HepG2 (cell line): ENCODE data around the gene CUL9. TPM values are rescaled to one million over a fixed set of nuclear protein-coding genes. Genes with fewer than 3 reads are reported as not detected.

Experiments
- ATAD3A ChIP-seq: sonication (generic); formaldehyde crosslinking; IDR thresholded peaks from 2 replicates; pipeline ENCODE4 v1.4.0; 2020; ENCODE audit warnings: missing genetic modification reagents
- FOXO1 ChIP-seq: sonication (generic); formaldehyde crosslinking; IDR thresholded peaks from 2 replicates; pipeline ENCODE4 v1.4.0; 2020; ENCODE audit warnings: missing genetic modification reagents
- FOXP1 ChIP-seq, 2 experiments: fragments of 450-650 bp in 1 of 2; IDR thresholded peaks; 2 replicates each; pipeline ENCODE4 v1.6.1; 2017 to 2018; ENCODE audit warnings: antibody characterized with exemption in 1 of 2
- GPN1 ChIP-seq: sonication (generic); formaldehyde crosslinking; IDR thresholded peaks from 2 replicates; pipeline ENCODE4 v1.5.1; 2020; ENCODE audit warnings: missing genetic modification reagents, borderline replicate concordance
- HNRNPH1 ChIP-seq: fragments of 200-400 bp; formaldehyde crosslinking; optimal IDR thresholded peaks from 2 replicates; pipeline ENCODE3; 2017; ENCODE audit warnings: mild to moderate bottlenecking, low read depth, low read length
- KLF13 ChIP-seq: sonication (generic); formaldehyde crosslinking; IDR thresholded peaks from 2 replicates; pipeline ENCODE4 v1.4.0; 2020; ENCODE audit warnings: mild to moderate bottlenecking, missing genetic modification reagents
- KLF16 ChIP-seq, 2 experiments: sonication (generic) in 1 of 2; formaldehyde crosslinking in 1 of 2; IDR thresholded peaks; 2 replicates each; pipeline versions ENCODE4 v1.6.1 to v1.8.0; 2016 to 2023; ENCODE audit warnings: missing genetic modification reagents in 2 of 2, missing compliant biosample characterization in 1 of 2
- LCORL ChIP-seq, 2 experiments: fragments of 450-650 bp in 1 of 2; sonication (generic) in 1 of 2; formaldehyde crosslinking in 1 of 2; IDR thresholded peaks; 2 replicates each; pipeline versions ENCODE4 v1.5.0 to v1.6.1; 2017 to 2020; ENCODE audit warnings: antibody characterized with exemption in 1 of 2, missing genetic modification reagents in 1 of 2
- MBD4 ChIP-seq: IDR thresholded peaks from 2 replicates; pipeline ENCODE4 v1.6.1; 2012; ENCODE audit warnings: low read length, inconsistent platforms, borderline replicate concordance
- MIER3 ChIP-seq: IDR thresholded peaks from 2 replicates; pipeline ENCODE4 v1.6.1; 2016; ENCODE audit warnings: missing compliant biosample characterization, borderline replicate concordance
- NCOR1 ChIP-seq: fragments of 200-600 bp; sonication (generic); IDR thresholded peaks from 2 replicates; pipeline ENCODE4 v1.7.0; 2017; ENCODE audit warnings: antibody characterized with exemption, low read length, borderline replicate concordance
- PRMT3 ChIP-seq: sonication (generic); formaldehyde crosslinking; IDR thresholded peaks from 2 replicates; pipeline ENCODE4 v1.8.1; 2022; ENCODE audit warnings: low read depth, mild to moderate bottlenecking, moderate library complexity, missing genetic modification reagents, borderline replicate concordance
- SIN3A ChIP-seq: IDR thresholded peaks from 2 replicates; pipeline ENCODE4 v1.6.1; 2011; ENCODE audit warnings: low read depth, mild to moderate bottlenecking, control low read depth, low read length, borderline replicate concordance
- SIX4 ChIP-seq: sonication (generic); formaldehyde crosslinking; IDR thresholded peaks from 2 replicates; pipeline ENCODE4 v1.4.0; 2020; ENCODE audit warnings: missing genetic modification reagents
- TBP ChIP-seq: sonication (generic); formaldehyde crosslinking; IDR thresholded peaks from 2 replicates; pipeline ENCODE4 v1.5.0; 2020; ENCODE audit warnings: missing genetic modification reagents
- ZNF33A ChIP-seq: sonication (generic); formaldehyde crosslinking; IDR thresholded peaks from 2 replicates; pipeline ENCODE4 v1.5.1; 2020; ENCODE audit warnings: missing genetic modification reagents, mild to moderate bottlenecking, moderate library complexity, borderline replicate concordance
- ZNF367 ChIP-seq: sonication (generic); formaldehyde crosslinking; IDR thresholded peaks from 2 replicates; pipeline ENCODE4 v1.4.0; 2020; ENCODE audit warnings: missing genetic modification reagents, borderline replicate concordance
- ZNF7 ChIP-seq: IDR thresholded peaks from 2 replicates; pipeline ENCODE4 v1.6.1; 2016; ENCODE audit warnings: missing biosample characterization, missing genetic modification reagents
- polyA plus RNA-seq, 8 experiments: library from polyadenylated mRNA; depleted of rRNA in 3 of 8; stranded (reverse) in 7 of 8; unstranded in 1 of 8; fragments of >200 nt; fragmentation: Illumina TruSeq in 4 of 8; extraction: Trizol in 4 of 8; gene quantifications; 2 replicates each; pipeline versions ENCODE4 v1.2.1 to v1.2.3, GENCODE V29; 2011 to 2016; ENCODE audit warnings: low read depth in 4 of 8, missing spikeins in 1 of 8, mixed read lengths in 1 of 8; ENCODE audit not compliant: insufficient read depth in 1 of 8
- total RNA-seq, 5 experiments: library from RNA; depleted of rRNA; stranded (reverse); fragments of >200 nt; fragmentation: Illumina TruSeq; extraction: Trizol; gene quantifications; 2 replicates each; pipeline ENCODE4 v1.2.3, GENCODE V29; 2016; ENCODE audit warnings: low read depth in 1 of 5
- TF ChIP-seq, protein P1 (sequence below): sonication (generic); formaldehyde crosslinking; IDR thresholded peaks from 2 replicates; pipeline ENCODE4 v1.5.1; 2020; ENCODE audit warnings: missing genetic modification reagents, mild to moderate bottlenecking, borderline replicate concordance
- TF ChIP-seq, protein P2 (sequence below): sonication (generic); formaldehyde crosslinking; IDR thresholded peaks from 2 replicates; pipeline ENCODE4 v1.4.0; 2020; ENCODE audit warnings: missing genetic modification reagents
- TF ChIP-seq, protein P3 (sequence below), 2 experiments: fragments of 450-650 bp in 1 of 2; sonication (generic) in 1 of 2; formaldehyde crosslinking; IDR thresholded peaks; 2 replicates each; pipeline versions ENCODE4 v1.5.0 to v1.8.0; 2020 to 2022; ENCODE audit warnings: mild to moderate bottlenecking in 1 of 2, missing genetic modification reagents in 1 of 2
- TF ChIP-seq, protein P4 (sequence below): sonication (generic); formaldehyde crosslinking; IDR thresholded peaks from 2 replicates; pipeline ENCODE4 v1.4.0; 2020; ENCODE audit warnings: low read depth, mild to moderate bottlenecking, missing genetic modification reagents

The CUL9 gene
- total and polyA plus RNA-seq, 2 of the 13 experiments (the other 11 are each of a cell fraction or from before 2014, with no cell fraction given) = 11.4 to 13.7 TPM

DNA sequence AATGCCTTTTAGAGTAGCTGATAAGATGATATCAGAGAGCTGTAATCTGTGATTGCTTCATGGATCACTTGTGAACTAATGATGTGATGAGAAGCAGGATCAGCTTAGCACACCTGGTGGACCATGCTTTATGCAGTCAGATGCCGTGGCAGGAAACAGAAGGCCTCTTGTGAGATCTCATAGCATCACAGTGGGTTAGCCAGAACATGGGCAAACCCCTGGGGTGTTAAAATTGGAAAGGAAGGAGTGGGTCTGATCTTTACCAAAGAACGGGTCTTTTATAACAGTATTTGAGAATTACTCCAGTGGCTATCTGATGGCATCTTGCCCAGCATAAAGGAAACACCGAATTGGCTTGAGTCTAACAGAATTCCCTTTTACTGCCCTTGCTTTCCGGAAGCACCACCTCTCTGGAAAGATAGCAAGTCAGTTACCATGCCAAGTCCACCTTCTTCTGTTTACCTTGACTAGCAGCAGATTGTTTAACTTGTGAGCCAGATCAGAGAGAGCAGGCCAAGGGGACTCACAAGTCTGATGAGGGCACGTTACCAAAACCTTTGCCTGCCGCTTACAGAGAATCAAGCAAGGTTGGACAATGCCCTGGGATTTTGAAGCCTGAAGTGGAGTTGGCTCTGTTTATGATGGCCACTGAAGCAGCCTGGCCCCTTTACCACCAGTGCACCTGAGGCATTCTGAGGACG is 31.8 kb upstream of the CUL9 start (continued):
- TF ChIP-seq, protein P1, sequence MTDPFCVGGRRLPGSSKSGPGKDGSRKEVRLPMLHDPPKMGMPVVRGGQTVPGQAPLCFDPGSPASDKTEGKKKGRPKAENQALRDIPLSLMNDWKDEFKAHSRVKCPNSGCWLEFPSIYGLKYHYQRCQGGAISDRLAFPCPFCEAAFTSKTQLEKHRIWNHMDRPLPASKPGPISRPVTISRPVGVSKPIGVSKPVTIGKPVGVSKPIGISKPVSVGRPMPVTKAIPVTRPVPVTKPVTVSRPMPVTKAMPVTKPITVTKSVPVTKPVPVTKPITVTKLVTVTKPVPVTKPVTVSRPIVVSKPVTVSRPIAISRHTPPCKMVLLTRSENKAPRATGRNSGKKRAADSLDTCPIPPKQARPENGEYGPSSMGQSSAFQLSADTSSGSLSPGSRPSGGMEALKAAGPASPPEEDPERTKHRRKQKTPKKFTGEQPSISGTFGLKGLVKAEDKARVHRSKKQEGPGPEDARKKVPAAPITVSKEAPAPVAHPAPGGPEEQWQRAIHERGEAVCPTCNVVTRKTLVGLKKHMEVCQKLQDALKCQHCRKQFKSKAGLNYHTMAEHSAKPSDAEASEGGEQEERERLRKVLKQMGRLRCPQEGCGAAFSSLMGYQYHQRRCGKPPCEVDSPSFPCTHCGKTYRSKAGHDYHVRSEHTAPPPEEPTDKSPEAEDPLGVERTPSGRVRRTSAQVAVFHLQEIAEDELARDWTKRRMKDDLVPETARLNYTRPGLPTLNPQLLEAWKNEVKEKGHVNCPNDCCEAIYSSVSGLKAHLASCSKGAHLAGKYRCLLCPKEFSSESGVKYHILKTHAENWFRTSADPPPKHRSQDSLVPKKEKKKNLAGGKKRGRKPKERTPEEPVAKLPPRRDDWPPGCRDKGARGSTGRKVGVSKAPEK (CRISPR knock-in tag) = no peak
- TF ChIP-seq SIN3A = no peak
- TF ChIP-seq, protein P2, sequence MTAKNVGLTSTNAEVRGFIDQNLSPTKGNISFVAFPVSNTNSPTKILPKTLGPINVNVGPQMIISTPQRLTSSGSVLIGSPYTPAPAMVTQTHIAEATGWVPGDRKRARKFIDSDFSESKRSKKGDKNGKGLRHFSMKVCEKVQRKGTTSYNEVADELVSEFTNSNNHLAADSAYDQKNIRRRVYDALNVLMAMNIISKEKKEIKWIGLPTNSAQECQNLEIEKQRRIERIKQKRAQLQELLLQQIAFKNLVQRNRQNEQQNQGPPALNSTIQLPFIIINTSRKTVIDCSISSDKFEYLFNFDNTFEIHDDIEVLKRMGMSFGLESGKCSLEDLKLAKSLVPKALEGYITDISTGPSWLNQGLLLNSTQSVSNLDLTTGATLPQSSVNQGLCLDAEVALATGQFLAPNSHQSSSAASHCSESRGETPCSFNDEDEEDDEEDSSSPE (CRISPR knock-in tag) = 0 out of 2 replicates have a peak, but pooled peaks have one; percentile 25
- 0 out of 4 replicates have a peak, but pooled peaks of 1 of the 2 experiments have one; percentile 34 for TF ChIP-seq KLF16 (CRISPR knock-in tag; IDR thresholded peaks at IDR 0.05)
- TF ChIP-seq ATAD3A (CRISPR knock-in tag) = no peak
- TF ChIP-seq GPN1 (CRISPR knock-in tag) = no peak
- no peak for TF ChIP-seq KLF13
- TF ChIP-seq ZNF33A = no peak
- TF ChIP-seq FOXO1 (CRISPR knock-in tag) = peak; percentile 39; the same call in 1 of the 2 replicates
- no peak for TF ChIP-seq NCOR1
- TF ChIP-seq ZNF7 = no peak
- TF ChIP-seq, protein P3, sequence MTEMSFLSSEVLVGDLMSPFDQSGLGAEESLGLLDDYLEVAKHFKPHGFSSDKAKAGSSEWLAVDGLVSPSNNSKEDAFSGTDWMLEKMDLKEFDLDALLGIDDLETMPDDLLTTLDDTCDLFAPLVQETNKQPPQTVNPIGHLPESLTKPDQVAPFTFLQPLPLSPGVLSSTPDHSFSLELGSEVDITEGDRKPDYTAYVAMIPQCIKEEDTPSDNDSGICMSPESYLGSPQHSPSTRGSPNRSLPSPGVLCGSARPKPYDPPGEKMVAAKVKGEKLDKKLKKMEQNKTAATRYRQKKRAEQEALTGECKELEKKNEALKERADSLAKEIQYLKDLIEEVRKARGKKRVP (CRISPR knock-in tag; IDR thresholded peaks at IDR 0.05) = no peak
- no peak for TF ChIP-seq SIX4 (CRISPR knock-in tag)
- no peak for TF ChIP-seq TBP (CRISPR knock-in tag)
- no peak for TF ChIP-seq ZNF367 (CRISPR knock-in tag)
- no peak for TF ChIP-seq LCORL (IDR thresholded peaks at IDR 0.05)
- TF ChIP-seq LCORL (CRISPR knock-in tag; IDR thresholded peaks at IDR 0.05) = peak; percentile 83
- no peak; the same call in 1 of the 2 replicates for TF ChIP-seq MIER3
- no peak for TF ChIP-seq PRMT3 (CRISPR knock-in tag)
- no peak for TF ChIP-seq FOXP1 (IDR thresholded peaks at IDR 0.05)
- TF ChIP-seq FOXP1 (CRISPR knock-in tag; IDR thresholded peaks at IDR 0.05) = peak; percentile 64
- TF ChIP-seq HNRNPH1 = no peak
- no peak for TF ChIP-seq MBD4
- TF ChIP-seq, protein P4, sequence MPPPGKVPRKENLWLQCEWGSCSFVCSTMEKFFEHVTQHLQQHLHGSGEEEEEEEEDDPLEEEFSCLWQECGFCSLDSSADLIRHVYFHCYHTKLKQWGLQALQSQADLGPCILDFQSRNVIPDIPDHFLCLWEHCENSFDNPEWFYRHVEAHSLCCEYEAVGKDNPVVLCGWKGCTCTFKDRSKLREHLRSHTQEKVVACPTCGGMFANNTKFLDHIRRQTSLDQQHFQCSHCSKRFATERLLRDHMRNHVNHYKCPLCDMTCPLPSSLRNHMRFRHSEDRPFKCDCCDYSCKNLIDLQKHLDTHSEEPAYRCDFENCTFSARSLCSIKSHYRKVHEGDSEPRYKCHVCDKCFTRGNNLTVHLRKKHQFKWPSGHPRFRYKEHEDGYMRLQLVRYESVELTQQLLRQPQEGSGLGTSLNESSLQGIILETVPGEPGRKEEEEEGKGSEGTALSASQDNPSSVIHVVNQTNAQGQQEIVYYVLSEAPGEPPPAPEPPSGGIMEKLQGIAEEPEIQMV (CRISPR knock-in tag) = no peak
